ENCODE results near the gene NR3C2.
"Not testable (repeated sequence)": the region's sequence is repeated elsewhere in the genome, so short reads cannot be mapped to it uniquely, and the experiment has no call there.

NR3C2 gene

GRCh38 chr4:148091896-148092295, 350.3 kb downstream of the NR3C2 start:
- H3K4me3 ChIP-seq (ENCODE audit: control insufficient read depth, low read depth, low read length): no peak overlapping the region
- DNase-seq (ENCODE audit: low read depth): no peak
- TF ChIP-seq, protein P1, sequence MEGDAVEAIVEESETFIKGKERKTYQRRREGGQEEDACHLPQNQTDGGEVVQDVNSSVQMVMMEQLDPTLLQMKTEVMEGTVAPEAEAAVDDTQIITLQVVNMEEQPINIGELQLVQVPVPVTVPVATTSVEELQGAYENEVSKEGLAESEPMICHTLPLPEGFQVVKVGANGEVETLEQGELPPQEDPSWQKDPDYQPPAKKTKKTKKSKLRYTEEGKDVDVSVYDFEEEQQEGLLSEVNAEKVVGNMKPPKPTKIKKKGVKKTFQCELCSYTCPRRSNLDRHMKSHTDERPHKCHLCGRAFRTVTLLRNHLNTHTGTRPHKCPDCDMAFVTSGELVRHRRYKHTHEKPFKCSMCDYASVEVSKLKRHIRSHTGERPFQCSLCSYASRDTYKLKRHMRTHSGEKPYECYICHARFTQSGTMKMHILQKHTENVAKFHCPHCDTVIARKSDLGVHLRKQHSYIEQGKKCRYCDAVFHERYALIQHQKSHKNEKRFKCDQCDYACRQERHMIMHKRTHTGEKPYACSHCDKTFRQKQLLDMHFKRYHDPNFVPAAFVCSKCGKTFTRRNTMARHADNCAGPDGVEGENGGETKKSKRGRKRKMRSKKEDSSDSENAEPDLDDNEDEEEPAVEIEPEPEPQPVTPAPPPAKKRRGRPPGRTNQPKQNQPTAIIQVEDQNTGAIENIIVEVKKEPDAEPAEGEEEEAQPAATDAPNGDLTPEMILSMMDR (IDR thresholded peaks at IDR 0.05; ENCODE audit: control insufficient read depth, insufficient read depth, low read depth, low read length, missing control alignments): no peak

- H3K4me3 ChIP-seq (ENCODE audit: control insufficient read depth, low read depth, low read length): no peak overlapping the region
- no peak for DNase-seq (ENCODE audit: low read depth)
- TF ChIP-seq, protein P1 (IDR thresholded peaks at IDR 0.05; ENCODE audit: control insufficient read depth, insufficient read depth, low read depth, low read length, missing control alignments): no peak
These were observed 351.4 kb downstream of the NR3C2 start for GRCh38 chr4:148090503-148091476.

DNA sequence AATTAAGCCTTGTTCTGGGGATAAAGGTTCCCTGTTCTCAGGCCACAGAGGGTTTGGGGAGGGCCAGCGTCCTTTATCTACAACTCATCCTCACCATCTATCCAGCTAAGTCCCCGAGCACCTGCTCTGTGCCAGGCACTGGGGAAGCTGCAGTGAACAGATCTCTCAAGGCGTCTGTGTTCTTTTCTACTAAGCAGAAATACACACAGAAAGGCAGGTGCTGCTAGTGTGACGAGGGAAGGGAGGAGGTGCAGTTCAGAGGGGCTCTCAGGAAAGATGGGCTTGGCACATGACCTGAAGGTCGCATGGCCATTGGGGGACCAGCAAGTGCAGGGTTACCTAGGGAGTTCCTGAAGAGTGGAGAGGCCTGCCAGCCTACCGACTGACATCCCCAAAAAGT, 352.2 kb downstream of the NR3C2 start:
- DNase-seq (ENCODE audit: low read depth): no peak
- H3K4me3 ChIP-seq (ENCODE audit: control insufficient read depth, low read depth, low read length): no peak overlapping the region
- TF ChIP-seq, protein P1 (IDR thresholded peaks at IDR 0.05; ENCODE audit: control insufficient read depth, insufficient read depth, low read depth, low read length, missing control alignments): no peak

GRCh38 chr4:148089624-148090023, 352.6 kb downstream of the NR3C2 start:
- DNase-seq (ENCODE audit: low read depth): no peak
- TF ChIP-seq, protein P1 (IDR thresholded peaks at IDR 0.05; ENCODE audit: control insufficient read depth, insufficient read depth, low read depth, low read length, missing control alignments): no peak
- no peak overlapping the region for H3K4me3 ChIP-seq (ENCODE audit: control insufficient read depth, low read depth, low read length)

DNA sequence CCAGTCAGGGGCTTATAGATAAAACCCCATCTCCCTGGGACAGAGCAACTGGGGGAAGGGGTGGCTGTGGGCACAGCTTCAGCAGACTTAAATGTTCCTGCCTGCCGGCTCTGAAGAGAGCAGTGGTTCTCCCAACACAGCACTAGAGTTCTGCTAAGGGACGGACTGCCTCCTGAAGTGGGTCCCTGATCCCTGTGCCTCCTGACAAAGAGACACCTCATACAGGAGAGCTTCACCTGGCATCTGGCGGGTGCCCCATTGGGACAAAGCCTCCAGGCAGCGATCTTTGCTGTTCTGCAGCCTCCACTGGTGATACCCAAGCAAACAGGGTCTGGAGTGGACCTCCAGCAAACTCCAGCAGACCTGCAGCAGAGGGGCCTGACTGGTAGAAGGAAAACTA, 359.1 kb downstream of the NR3C2 start:
- H3K4me3 ChIP-seq (ENCODE audit: control insufficient read depth, low read depth, low read length); DNase-seq (ENCODE audit: low read depth): not testable (repeated sequence)

- DNase-seq (ENCODE audit: low read depth): no peak
- H3K4me3 ChIP-seq (ENCODE audit: control insufficient read depth, low read depth, low read length): no peak overlapping the region
- TF ChIP-seq, protein P1 (IDR thresholded peaks at IDR 0.05; ENCODE audit: control insufficient read depth, insufficient read depth, low read depth, low read length, missing control alignments): no peak
These were observed 360.5 kb downstream of the NR3C2 start for GRCh38 chr4:148081745-148082144.

DNA sequence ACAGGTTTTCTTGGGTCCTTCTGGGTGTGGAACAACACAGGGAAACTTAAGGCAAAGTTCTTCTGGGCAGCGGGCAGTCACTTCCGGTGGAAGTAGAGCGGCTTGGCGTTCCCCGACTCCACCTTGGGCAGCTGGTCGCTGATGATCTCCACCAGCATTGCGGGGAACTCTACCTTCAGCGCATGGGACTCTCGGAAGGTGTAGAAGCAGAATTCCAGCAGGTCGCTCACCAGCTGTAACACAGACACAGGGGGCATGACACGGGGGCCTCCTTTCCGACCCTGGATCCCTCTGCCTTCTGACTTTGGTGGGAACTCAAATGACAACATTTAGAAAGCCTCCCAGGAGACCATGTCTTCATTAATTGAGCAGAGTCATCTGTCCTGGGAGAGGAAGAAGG, 360.9 kb downstream of the NR3C2 start:
- no peak overlapping the region for H3K4me3 ChIP-seq (ENCODE audit: control insufficient read depth, low read depth, low read length)
- TF ChIP-seq, protein P1 (IDR thresholded peaks at IDR 0.05; ENCODE audit: control insufficient read depth, insufficient read depth, low read depth, low read length, missing control alignments): no peak
- DNase-seq (ENCODE audit: low read depth): no peak
